Activated naive CD8-positive, alpha-beta T cell treated with anti-CD3 and anti-CD28 coated beads, Interleukin-2, amount 10 ng/mL, durations not matched to agents 7 days and 5 days (primary cell): ENCODE results near the gene HCRT. TPM values are rescaled to one million over a fixed set of nuclear protein-coding genes. Genes with fewer than 3 reads are reported as not detected.

Experiments used
- ATAC-seq: fragments of 150-1000 bp; cut with Tn5 transposase; one replicate; pipeline ENCODE4 v1.10.0; 2021; ENCODE audit warnings: low read depth, moderate library complexity
- POLR2A ChIA-PET: fragments of 350-600 bp; sonication (Branson Sonifier 250); formaldehyde crosslinking; loops from one replicate; lab custom pipeline; 2021; ENCODE audit warnings: antibody characterized with exemption; lab: Charles Lee
- DNase-seq: peaks from one replicate; pipeline ENCODE4 v3.0.0; 2021
- H3K27ac Mint-ChIP-seq: one replicate; pipeline ENCODE4 v1.8.0; 2022; ENCODE audit warnings: mild to moderate bottlenecking, mixed read lengths
- H3K27me3 Mint-ChIP-seq: one replicate; pipeline ENCODE4 v1.8.0; 2022; ENCODE audit warnings: mild to moderate bottlenecking, moderate library complexity, mixed read lengths
- H3K36me3 Mint-ChIP-seq: one replicate; pipeline ENCODE4 v1.8.0; 2021; ENCODE audit warnings: mild to moderate bottlenecking, mixed read lengths
- H3K4me1 Mint-ChIP-seq: one replicate; pipeline ENCODE4 v1.8.0; 2021; ENCODE audit warnings: mixed read lengths
- H3K4me3 Mint-ChIP-seq: one replicate; pipeline ENCODE4 v1.8.0; 2022; ENCODE audit warnings: mild to moderate bottlenecking, moderate library complexity, mixed read lengths
- H3K9me3 Mint-ChIP-seq: one replicate; pipeline ENCODE4 v1.8.0; 2021; ENCODE audit warnings: mixed read lengths
- total RNA-seq, 2 experiments: library from RNA; stranded (reverse); gene quantifications; one replicate each; pipeline ENCODE4 v1.2.3, GENCODE V29; 2021

HCRT gene
- total RNA-seq, 2 experiments from 2014 or later: not detected

GRCh38 chr17:42180922-42181850 is 4.1 kb downstream of the HCRT start, which contains the start of gene KCNH4:
KCNH4 (minus strand) TSS chr17:42181142; CDS start chr17:42180945, 197 bp downstream.
- H3K9me3 Mint-ChIP-seq: no peaks in the 10 kb centered on the region
- H3K27ac Mint-ChIP-seq: no peak within 1 kb of the TSS
- peaks cover 1% of the 10 kb centered on the region for H3K36me3 Mint-ChIP-seq
- DNase-seq: peak; percentile 83
- peak; percentile 53 for ATAC-seq
- POLR2A ChIA-PET: interaction anchor here (0.6 to 6.3 kb wide), 9 partner anchors 13 to 163 kb away, joined by 3 to 27 read pairs (median 4); partner anchors contain the start of genes DHX58, GHDC, KAT2A and STAT5A
- H3K27me3 Mint-ChIP-seq: peaks cover 44% of the 10 kb centered on the region
- peak within 1 kb of the TSS; percentile 45 for H3K4me3 Mint-ChIP-seq
- H3K4me1 Mint-ChIP-seq: peaks cover 26% of the 10 kb centered on the region

GRCh38 chr17:42180411-42180921 is 4.8 kb downstream of the HCRT start:
- no peak for ATAC-seq
- POLR2A ChIA-PET: interaction anchor here (1.0 to 6.3 kb wide), 7 partner anchors 8 to 108 kb away, joined by 3 to 27 read pairs (median 4); partner anchors contain the start of genes GHDC, KAT2A and STAT5A

DNA sequence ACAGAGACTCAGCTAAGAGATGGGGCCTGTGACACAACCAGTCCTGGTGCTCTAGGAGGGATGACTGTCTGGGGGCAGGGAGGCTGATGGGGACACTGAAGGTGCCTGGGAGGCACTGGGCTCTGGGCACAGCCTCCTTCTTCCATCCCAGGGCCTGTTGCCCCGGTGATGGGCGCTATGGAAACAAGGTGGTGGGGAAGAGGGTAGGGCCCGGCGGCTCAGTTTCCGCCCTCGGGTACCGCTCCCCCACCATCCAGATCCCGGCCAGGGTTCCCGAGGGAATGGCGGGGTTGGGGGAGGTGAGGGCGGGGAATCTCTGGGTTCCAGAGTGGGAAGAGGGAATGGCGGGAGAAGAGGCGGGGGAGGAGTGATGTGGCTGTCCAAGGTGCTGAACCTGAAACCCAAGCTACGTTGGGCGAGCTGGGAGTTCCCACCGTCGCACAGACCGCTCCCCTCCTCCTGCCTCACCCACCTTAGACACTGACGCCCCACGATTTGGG is 5.3 kb downstream of the HCRT start:
- no peaks in the 10 kb centered on the region for H3K9me3 Mint-ChIP-seq
- POLR2A ChIA-PET: interaction anchor here (1.0 to 6.3 kb wide), 5 partner anchors 8 to 109 kb away, joined by 3 to 27 read pairs (median 4); partner anchors contain the start of genes GHDC, KAT2A and STAT5A
- H3K27ac Mint-ChIP-seq: no peak overlapping the region
- H3K27me3 Mint-ChIP-seq: peaks cover 45% of the 10 kb centered on the region
- H3K4me1 Mint-ChIP-seq: peaks cover 26% of the 10 kb centered on the region
- DNase-seq: peak; percentile 53
- peaks cover 1% of the 10 kb centered on the region for H3K36me3 Mint-ChIP-seq
- H3K4me3 Mint-ChIP-seq: peak overlapping the region; percentile 45
- no peak for ATAC-seq

More at GRCh38 chr17:42180411-42180921, 4.8 kb downstream of the HCRT start:
- DNase-seq: peak; percentile 40
- Mint-ChIP-seq H3K27ac (no peak overlapping the region), H3K4me1 (peaks cover 26% of the 10 kb centered on the region), H3K4me3 (peak overlapping the region; percentile 45), H3K36me3 (peaks cover 1% of the 10 kb centered on the region), H3K9me3 (no peaks in the 10 kb centered on the region), H3K27me3 (peaks cover 45% of the 10 kb centered on the region)

- no peak for ATAC-seq
- Mint-ChIP-seq H3K27me3 (peaks cover 45% of the 10 kb centered on the region), H3K9me3 (no peaks in the 10 kb centered on the region), H3K4me1 (peaks cover 21% of the 10 kb centered on the region), H3K4me3 (no peak overlapping the region), H3K27ac (no peak overlapping the region), H3K36me3 (peaks cover 1% of the 10 kb centered on the region)
- DNase-seq: no peak
- POLR2A ChIA-PET: interaction anchor here (0.5 to 1.7 kb wide), 3 partner anchors 9 to 58 kb away, joined by 3 to 6 read pairs (median 4); partner anchors contain the start of gene KAT2A
These were observed 5.9 kb downstream of the HCRT start for GRCh38 chr17:42179335-42179734.

DNA sequence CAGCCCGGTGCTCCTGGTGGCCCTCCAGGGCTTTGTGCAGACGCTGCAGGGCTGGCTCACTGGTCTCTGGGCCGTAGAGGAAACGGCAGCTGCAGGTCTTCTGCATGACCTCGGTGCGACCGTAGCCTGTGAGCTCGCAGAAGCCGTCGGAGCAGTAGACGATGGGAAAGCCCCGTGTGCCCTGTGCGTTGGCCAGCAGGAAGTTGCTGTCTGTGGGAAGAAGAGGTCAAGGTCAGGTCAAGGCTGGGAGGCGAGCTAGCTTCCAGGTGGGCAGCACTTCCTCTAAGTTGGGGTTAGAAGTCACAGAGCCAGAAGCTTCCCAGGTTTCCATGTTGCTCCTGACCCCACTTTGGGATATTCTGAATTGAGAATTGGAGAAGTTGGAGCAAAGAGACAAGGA is 6.4 kb downstream of the HCRT start:
- H3K4me1 Mint-ChIP-seq: peaks cover 21% of the 10 kb centered on the region
- H3K27ac Mint-ChIP-seq: no peak overlapping the region
- ATAC-seq (no peak), DNase-seq (no peak)
- POLR2A ChIA-PET: interaction anchor here (0.5 to 1.7 kb wide), 2 partner anchors 28 to 58 kb away, joined by 3 to 6 read pairs; partner anchors contain the start of gene KAT2A
- peaks cover 1% of the 10 kb centered on the region for H3K36me3 Mint-ChIP-seq
- no peaks in the 10 kb centered on the region for H3K9me3 Mint-ChIP-seq
- H3K4me3 Mint-ChIP-seq: no peak overlapping the region
- H3K27me3 Mint-ChIP-seq: peaks cover 45% of the 10 kb centered on the region

DNA sequence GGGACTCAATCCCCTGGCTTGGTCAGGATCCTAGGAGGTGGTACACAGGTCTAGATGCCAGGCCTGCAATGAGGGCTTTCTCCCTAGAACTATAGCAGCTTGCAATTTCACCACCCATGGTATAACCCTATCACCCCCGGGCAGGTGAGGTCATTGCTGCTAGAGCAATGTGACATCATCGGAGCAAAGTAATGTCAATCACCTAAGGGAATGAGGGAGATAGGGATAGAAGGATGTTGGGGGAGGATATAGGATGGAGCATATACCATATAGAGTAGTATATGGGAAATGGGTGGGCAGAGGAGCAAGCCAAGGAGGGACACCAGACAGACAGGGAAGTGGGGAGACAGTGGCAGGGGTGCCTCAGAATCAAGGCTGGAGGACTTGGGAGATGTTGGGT is 7.6 kb downstream of the HCRT start:
- ATAC-seq: no peak
- POLR2A ChIA-PET: no interaction called here
- H3K9me3 Mint-ChIP-seq: no peaks in the 10 kb centered on the region
- H3K36me3 Mint-ChIP-seq: no peaks in the 10 kb centered on the region
- H3K27me3 Mint-ChIP-seq: peaks cover 42% of the 10 kb centered on the region
- DNase-seq: no peak
- H3K4me1 Mint-ChIP-seq: peaks cover 10% of the 10 kb centered on the region
- no peak overlapping the region for H3K27ac Mint-ChIP-seq
- H3K4me3 Mint-ChIP-seq: no peak overlapping the region

GRCh38 chr17:42174126-42174783 is 11.0 kb downstream of the HCRT start:
- DNase-seq (no peak), ATAC-seq (peak; percentile 27)
- POLR2A ChIA-PET: interaction anchor here (0.8 kb wide), 1 partner anchor 20 kb away, joined by 4 read pairs; the partner anchor contains the start of gene GHDC
- no peaks in the 10 kb centered on the region for H3K36me3 Mint-ChIP-seq
- H3K4me1 Mint-ChIP-seq: peaks cover 3% of the 10 kb centered on the region
- H3K9me3 Mint-ChIP-seq: no peaks in the 10 kb centered on the region
- H3K27ac Mint-ChIP-seq: no peak overlapping the region
- peaks cover 12% of the 10 kb centered on the region for H3K27me3 Mint-ChIP-seq
- no peak overlapping the region for H3K4me3 Mint-ChIP-seq

DNA sequence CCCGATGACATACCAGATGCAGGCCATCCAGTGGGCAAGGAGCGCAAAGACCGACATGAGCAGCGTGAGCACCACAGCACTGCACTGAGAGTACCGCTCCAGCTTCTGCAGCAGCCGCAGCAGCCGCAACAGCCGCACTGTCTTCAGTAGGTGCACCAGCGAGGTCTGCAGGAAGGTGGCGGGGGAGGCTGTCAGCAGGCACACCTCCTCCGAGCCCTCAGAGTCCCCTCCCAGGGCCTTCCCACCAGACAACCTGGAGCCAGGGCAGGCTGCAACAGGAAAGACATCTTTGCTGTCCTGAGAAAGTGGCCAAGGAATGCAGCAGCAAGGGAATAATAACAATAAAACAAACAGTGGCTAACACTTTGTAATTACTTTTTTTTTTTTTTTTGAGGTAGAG is 13.4 kb downstream of the HCRT start:
- no peaks in the 10 kb centered on the region for H3K36me3 Mint-ChIP-seq
- no peak overlapping the region for H3K27ac Mint-ChIP-seq
- DNase-seq (no peak), ATAC-seq (no peak)
- H3K4me1 Mint-ChIP-seq: peaks cover 1% of the 10 kb centered on the region
- peaks cover 3% of the 10 kb centered on the region for H3K27me3 Mint-ChIP-seq
- no peaks in the 10 kb centered on the region for H3K9me3 Mint-ChIP-seq
- POLR2A ChIA-PET: interaction anchor here (0.7 kb wide), 1 partner anchor 8 kb away, joined by 3 read pairs; no protein-coding TSS in a partner anchor
- no peak overlapping the region for H3K4me3 Mint-ChIP-seq

DNA sequence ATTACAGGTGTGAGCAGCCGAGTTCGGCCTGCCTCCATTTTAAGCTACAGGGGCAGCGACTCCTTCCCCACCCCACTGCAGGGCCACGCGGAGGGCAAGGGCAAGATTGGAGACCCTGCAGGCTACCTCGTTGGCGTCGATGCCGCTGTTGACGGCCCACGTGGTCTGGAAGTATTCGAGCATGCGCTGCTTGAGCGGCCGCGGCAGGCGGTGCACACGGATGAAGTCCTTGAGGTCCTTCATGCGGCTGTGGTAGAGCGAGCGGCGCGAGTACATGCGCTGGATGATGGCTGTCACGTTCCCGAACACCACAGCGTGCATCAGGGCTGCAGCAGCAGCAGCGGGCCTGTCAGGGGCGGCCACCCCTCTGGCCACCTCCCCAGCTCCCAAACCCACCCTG is 15.9 kb downstream of the HCRT start:
- no peak for ATAC-seq
- H3K36me3 Mint-ChIP-seq: no peaks in the 10 kb centered on the region

DNA sequence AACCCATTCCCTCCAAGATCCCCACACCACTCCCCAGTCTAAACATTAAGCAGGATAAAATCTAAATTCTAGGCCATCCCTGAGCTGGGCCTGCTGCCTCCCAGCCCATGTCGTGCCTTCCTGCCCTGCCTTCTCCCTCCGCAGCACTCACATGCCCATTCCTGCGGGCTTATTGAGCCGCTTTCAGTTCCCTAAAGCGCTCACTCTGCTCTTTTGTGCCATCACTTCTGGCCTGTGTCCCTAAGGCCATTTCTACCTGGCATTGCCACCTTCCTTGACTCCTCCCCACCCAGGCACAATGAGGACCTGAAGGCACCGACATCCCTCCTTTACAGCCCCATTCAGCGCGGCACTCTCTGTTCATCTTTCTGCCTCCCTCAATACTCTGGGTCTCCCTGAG is 17.4 kb downstream of the HCRT start:
- DNase-seq: no peak
- Mint-ChIP-seq H3K9me3 (no peaks in the 10 kb centered on the region), H3K27ac (no peak overlapping the region), H3K36me3 (no peaks in the 10 kb centered on the region), H3K27me3 (no peaks in the 10 kb centered on the region), H3K4me3 (no peak overlapping the region), H3K4me1 (peaks cover 5% of the 10 kb centered on the region)
- ATAC-seq: no peak
- POLR2A ChIA-PET: no interaction called here

More for the DNA sequence above, 15.9 kb downstream of the HCRT start:
- no peak overlapping the region for H3K27ac Mint-ChIP-seq
- no peaks in the 10 kb centered on the region for H3K27me3 Mint-ChIP-seq
- no peak overlapping the region for H3K4me3 Mint-ChIP-seq
- no peak for DNase-seq
- H3K4me1 Mint-ChIP-seq: peaks cover 1% of the 10 kb centered on the region
- no peaks in the 10 kb centered on the region for H3K9me3 Mint-ChIP-seq
- POLR2A ChIA-PET: no interaction called here

- DNase-seq (no peak), ATAC-seq (no peak)
- H3K4me1 Mint-ChIP-seq: peaks cover 5% of the 10 kb centered on the region
- H3K27me3 Mint-ChIP-seq: no peaks in the 10 kb centered on the region
- no peak overlapping the region for H3K4me3 Mint-ChIP-seq
- H3K9me3 Mint-ChIP-seq: no peaks in the 10 kb centered on the region
- POLR2A ChIA-PET: no interaction called here
- H3K36me3 Mint-ChIP-seq: no peaks in the 10 kb centered on the region
- no peak overlapping the region for H3K27ac Mint-ChIP-seq
These were observed 19.0 kb downstream of the HCRT start for GRCh38 chr17:42166196-42166763.

- H3K4me3 Mint-ChIP-seq: no peak overlapping the region
- no peaks in the 10 kb centered on the region for H3K9me3 Mint-ChIP-seq
- ATAC-seq: no peak
- H3K4me1 Mint-ChIP-seq: peaks cover 5% of the 10 kb centered on the region
- POLR2A ChIA-PET: no interaction called here
- no peak for DNase-seq
- no peaks in the 10 kb centered on the region for H3K36me3 Mint-ChIP-seq
- no peaks in the 10 kb centered on the region for H3K27me3 Mint-ChIP-seq
- H3K27ac Mint-ChIP-seq: peak overlapping the region; percentile 15
These were observed 19.5 kb downstream of the HCRT start for GRCh38 chr17:42165751-42166150.
